ENCODE results near the gene RPL10A.
A peak's percentile ranks its signal among the peaks of the same experiment; 100 is the strongest.
"Not testable (repeated sequence)": the region's sequence is repeated elsewhere in the genome, so short reads cannot be mapped to it uniquely, and the experiment has no call there.

The RPL10A gene

GRCh38 chr6:35468181-35468979, at the start of gene RPL10A:
Gene RPL10A (plus strand): TSS chr6:35468401. CDS start chr6:35468435, 34 bp downstream.
- DNase-seq (ENCODE audit: low spot score) = peak; percentile 98

GRCh38 chr6:35419417-35419816, 48.8 kb upstream of the RPL10A start:
- DNase-seq (ENCODE audit: low spot score) = no peak

- DNase-seq (ENCODE audit: low spot score) = no peak
Observed at GRCh38 chr6:35419961-35420360, 48.2 kb upstream of the RPL10A start.

- DNase-seq (ENCODE audit: low spot score) = no peak
Observed at GRCh38 chr6:35425284-35425683, 42.9 kb upstream of the RPL10A start.

GRCh38 chr6:35426074-35426473, 42.1 kb upstream of the RPL10A start:
- DNase-seq (ENCODE audit: low spot score) = no peak

- DNase-seq (ENCODE audit: low spot score) = no peak
Observed at GRCh38 chr6:35427435-35427834, 40.8 kb upstream of the RPL10A start.

GRCh38 chr6:35427851-35428321, 40.3 kb upstream of the RPL10A start:
- no peak for DNase-seq (ENCODE audit: low spot score)

- DNase-seq (ENCODE audit: low spot score) = no peak
Observed at GRCh38 chr6:35428421-35429149, 39.6 kb upstream of the RPL10A start.

- no peak for DNase-seq (ENCODE audit: low spot score)
Observed at GRCh38 chr6:35429463-35429862, 38.7 kb upstream of the RPL10A start.

GRCh38 chr6:35432291-35432690, 35.9 kb upstream of the RPL10A start:
- DNase-seq (ENCODE audit: low spot score) = no peak

- DNase-seq (ENCODE audit: low spot score) = not testable (repeated sequence)
Observed at GRCh38 chr6:35432702-35433101, 35.5 kb upstream of the RPL10A start.

GRCh38 chr6:35435074-35435837, 32.9 kb upstream of the RPL10A start:
- DNase-seq (ENCODE audit: low spot score) = no peak

GRCh38 chr6:35436071-35436857, 31.9 kb upstream of the RPL10A start:
- no peak for DNase-seq (ENCODE audit: low spot score)

- DNase-seq (ENCODE audit: low spot score) = not testable (repeated sequence)
Observed at GRCh38 chr6:35438378-35439065, 29.7 kb upstream of the RPL10A start.

- no peak for DNase-seq (ENCODE audit: low spot score)
Observed at GRCh38 chr6:35439308-35439707, 28.9 kb upstream of the RPL10A start.

GRCh38 chr6:35441205-35441604, 27.0 kb upstream of the RPL10A start:
- DNase-seq (ENCODE audit: low spot score) = no peak

- no peak for DNase-seq (ENCODE audit: low spot score)
Observed at GRCh38 chr6:35441642-35442041, 26.6 kb upstream of the RPL10A start.

- DNase-seq (ENCODE audit: low spot score) = no peak
Observed at GRCh38 chr6:35442693-35443092, 25.5 kb upstream of the RPL10A start.

- DNase-seq (ENCODE audit: low spot score) = no peak
Observed at GRCh38 chr6:35443341-35444030, 24.7 kb upstream of the RPL10A start.

- no peak for DNase-seq (ENCODE audit: low spot score)
Observed at GRCh38 chr6:35445691-35446090, 22.5 kb upstream of the RPL10A start.
